GM18507 (cell line): ENCODE results near the gene RETREG1.
"Not testable (repeated sequence)": the region's sequence is repeated elsewhere in the genome, so short reads cannot be mapped to it uniquely, and the experiment has no call there.

ENCODE experiments used
- DNase-seq: peaks from one replicate; pipeline ENCODE4 v3.0.0; 2011; ENCODE audit warnings: low read depth; ENCODE audit not compliant: insufficient read length; ENCODE audit errors: extremely low spot score
- FAIRE-seq: peaks from 2 replicates; lab custom pipeline; 2011; peaks lifted over from hg19 to GRCh38; lab: Jason Lieb, UNC

The RETREG1 gene

GRCh38 chr5:16617274-16617968, 624 bp upstream of the RETREG1 start:
- FAIRE-seq (no peak), DNase-seq (no peak)

- FAIRE-seq (no peak), DNase-seq (no peak)
Observed at GRCh38 chr5:16615741-16616535, 859 bp downstream of the RETREG1 start.

DNA sequence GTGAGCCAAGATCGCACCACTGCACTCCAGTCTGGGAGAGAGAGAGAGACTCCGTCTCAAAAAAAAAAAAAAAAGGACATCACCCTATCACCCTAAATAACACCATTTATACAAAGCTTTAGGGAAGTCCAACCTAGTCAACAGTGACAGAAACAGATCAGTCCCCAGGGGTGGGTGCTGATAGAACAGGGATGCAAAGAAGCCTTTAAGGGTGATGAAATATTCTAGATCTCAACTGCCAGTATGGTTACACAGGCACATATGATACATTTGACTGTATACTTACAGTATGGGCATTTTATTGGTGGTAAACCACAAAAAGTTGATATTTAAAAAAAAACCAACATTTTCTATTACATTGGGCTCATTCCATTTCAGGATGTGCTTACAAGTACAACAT, 4.8 kb downstream of the RETREG1 start:
- DNase-seq (no peak), FAIRE-seq (no peak)

DNA sequence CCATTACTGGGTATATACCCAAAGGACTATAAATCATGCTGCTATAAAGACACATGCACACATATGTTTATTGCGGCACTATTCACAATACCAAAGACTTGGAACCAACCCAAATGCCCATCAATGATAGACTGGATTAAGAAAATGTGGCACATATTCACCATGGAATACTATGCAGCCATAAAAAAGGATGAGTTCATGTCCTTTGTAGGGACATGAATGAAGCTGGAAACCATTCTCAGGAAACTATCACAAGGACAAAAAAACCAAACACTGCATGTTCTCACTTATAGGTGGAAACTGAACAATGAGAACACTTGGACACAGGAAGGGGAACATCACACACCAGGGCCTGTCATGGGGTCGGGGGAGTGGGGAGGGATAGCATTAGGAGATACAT, 5.9 kb downstream of the RETREG1 start:
- DNase-seq, FAIRE-seq: not testable (repeated sequence)

GRCh38 chr5:16609412-16609811, 7.4 kb downstream of the RETREG1 start:
- DNase-seq (no peak), FAIRE-seq (no peak)

- FAIRE-seq: no peak
- no peak for DNase-seq
Observed at GRCh38 chr5:16606628-16607027, 10.2 kb downstream of the RETREG1 start.

GRCh38 chr5:16603701-16604100, 13.1 kb downstream of the RETREG1 start:
- DNase-seq (no peak), FAIRE-seq (no peak)

DNA sequence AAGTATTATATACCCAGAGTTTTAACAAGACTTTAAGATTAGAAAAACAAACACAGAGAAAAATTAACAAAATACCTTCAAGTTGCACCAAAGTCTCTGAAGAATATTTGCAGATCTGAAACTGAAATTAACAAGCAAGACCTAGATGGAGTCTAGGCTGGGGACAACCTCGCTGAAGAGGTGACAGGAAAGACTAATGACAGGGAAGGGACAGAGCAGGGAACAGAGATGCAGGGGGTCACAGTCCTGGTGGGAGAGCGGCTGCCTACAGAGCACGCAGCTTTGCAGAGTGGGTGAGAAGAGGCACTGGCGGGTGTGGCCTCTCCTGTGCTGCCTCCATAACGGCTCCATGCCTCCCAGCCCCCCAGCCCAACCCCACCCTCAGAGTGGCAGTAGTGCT, 13.5 kb downstream of the RETREG1 start:
- no peak for DNase-seq
- FAIRE-seq: no peak

GRCh38 chr5:16602182-16602581, 14.6 kb downstream of the RETREG1 start:
- no peak for DNase-seq
- FAIRE-seq: no peak

- DNase-seq: no peak
- no peak for FAIRE-seq
Observed at GRCh38 chr5:16600946-16601345, 15.9 kb downstream of the RETREG1 start.

DNA sequence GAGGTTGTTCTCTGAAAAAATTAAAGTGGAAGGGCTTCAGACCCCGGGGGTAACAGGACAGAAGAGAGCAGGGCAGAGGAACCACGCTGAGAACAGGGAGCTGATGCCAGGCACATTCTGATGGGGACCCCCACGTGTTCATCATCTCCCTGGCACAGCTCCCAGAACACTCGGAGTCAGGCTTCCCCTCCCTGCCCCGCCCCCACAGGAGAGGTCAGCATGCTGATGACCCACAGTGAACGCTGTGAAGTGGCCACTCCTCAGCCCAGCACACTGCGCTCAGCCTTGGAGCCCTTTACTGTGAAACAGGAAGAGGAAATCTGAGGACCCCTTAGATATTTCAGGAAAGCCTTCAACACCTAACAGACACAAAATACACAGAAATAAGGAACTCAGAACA, 16.4 kb downstream of the RETREG1 start:
- no peak for FAIRE-seq
- no peak for DNase-seq

- DNase-seq (no peak), FAIRE-seq (no peak)
Observed at GRCh38 chr5:16597946-16598694, 18.7 kb downstream of the RETREG1 start.

- no peak for DNase-seq
- FAIRE-seq: no peak
Observed at GRCh38 chr5:16596581-16596940, 20.2 kb downstream of the RETREG1 start.

GRCh38 chr5:16595881-16596580, 20.8 kb downstream of the RETREG1 start:
- FAIRE-seq: no peak
- DNase-seq: no peak

GRCh38 chr5:16593628-16594027, 23.2 kb downstream of the RETREG1 start:
- DNase-seq (no peak), FAIRE-seq (no peak)

DNA sequence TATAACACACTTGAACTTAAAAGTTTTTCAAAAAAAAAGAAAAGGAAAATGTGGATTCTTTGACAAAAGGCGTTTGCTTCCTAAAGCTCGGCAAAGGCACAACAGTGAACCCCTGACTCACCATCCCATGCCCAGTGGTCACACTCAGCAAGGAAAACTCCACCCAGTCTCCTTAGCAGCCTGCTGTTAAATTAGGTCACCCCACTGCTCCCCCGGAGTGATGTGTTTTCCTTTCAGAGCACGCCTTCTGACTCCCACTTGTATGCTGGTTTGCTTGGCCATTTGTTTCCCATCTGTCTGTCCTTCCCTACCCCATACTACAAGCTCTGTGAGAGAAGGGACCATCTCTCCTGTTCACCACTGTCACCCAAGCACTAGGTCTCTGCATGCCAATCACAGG, 23.8 kb downstream of the RETREG1 start:
- FAIRE-seq (no peak), DNase-seq (no peak)

DNA sequence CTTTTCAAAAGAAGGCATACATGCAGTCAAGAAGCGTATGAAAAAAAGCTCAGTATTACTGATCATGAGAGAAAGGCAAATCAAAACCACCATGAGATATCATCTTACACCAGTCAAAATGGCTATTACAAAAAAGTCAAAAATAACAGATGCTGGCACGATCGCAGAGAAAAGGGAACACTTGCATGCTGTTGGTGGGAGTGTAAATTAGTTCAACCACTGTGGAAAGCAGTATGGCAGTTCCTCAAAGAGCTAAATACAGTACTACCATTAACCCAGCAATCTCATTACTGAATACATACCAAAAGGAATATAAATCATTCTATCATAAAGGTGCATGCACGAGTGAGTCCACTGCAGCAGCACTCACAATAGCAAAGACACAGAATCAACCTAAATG, 24.5 kb downstream of the RETREG1 start:
- DNase-seq (no peak), FAIRE-seq (no peak)

DNA sequence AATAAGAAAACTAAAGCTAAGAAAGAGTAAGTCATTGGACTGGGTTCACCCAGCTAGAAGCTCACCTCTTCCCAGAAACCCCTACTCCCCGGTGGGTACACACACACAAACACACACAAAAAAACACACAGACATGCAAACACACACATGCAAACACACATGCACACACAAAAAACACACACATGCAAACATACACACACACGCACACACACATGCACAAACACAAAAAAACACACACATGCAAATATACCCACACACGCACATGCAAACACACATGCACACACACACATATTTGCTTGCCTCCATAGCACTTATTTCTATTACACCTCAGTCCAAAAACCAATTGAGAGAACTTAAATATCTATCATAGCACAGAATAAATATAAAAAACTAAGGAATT, 26.1 kb downstream of the RETREG1 start:
- FAIRE-seq (no peak), DNase-seq (no peak)

DNA sequence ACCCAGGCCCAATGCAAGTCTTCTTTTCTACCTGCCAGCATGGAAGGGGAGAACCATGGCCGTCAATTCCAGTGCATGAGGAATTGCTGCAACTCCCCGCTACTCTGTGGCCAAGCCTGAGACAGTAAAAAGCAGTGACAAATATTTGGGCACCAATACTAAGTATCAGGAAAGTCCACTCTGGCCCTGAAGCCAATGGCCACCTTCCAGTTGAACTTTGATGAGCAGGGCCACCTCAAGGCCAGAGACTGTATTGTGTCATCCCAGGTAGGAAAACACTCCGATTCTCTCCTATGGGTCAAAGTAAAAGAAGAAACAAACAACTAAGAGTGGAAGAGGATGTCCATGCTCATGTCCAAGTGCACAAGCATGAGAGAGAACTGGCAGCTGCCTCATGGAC, 27.1 kb downstream of the RETREG1 start:
- no peak for FAIRE-seq
- DNase-seq: no peak
